GM23248 (cell line): ENCODE results near the gene STRA6. TPM values are rescaled to one million over a fixed set of nuclear protein-coding genes. Genes with fewer than 3 reads are reported as not detected.

Experiments
- DNase-seq: peaks from one replicate; pipeline ENCODE4 v3.0.0-alpha.2; 2015
- H2AFZ ChIP-seq: fragments of 200-600 bp; sonication (generic); 2 replicates; pipeline ENCODE4 v1.6.1; 2016; ENCODE audit warnings: antibody characterized with exemption
- H3F3A ChIP-seq: fragments of 200-600 bp; sonication (generic); 2 replicates; pipeline ENCODE4 v1.6.1; 2016; ENCODE audit warnings: mild to moderate bottlenecking, antibody characterized with exemption, mixed run types; ENCODE audit not compliant: insufficient read depth
- H3K27ac ChIP-seq: fragments of 200-600 bp; sonication (generic); 2 replicates; pipeline ENCODE4 v1.5.1; 2016; ENCODE audit warnings: mild to moderate bottlenecking
- H3K27me3 ChIP-seq: fragments of 200-600 bp; sonication (generic); replicated peaks from 2 replicates; pipeline ENCODE4 v1.6.1; 2016; ENCODE audit warnings: mild to moderate bottlenecking; ENCODE audit not compliant: insufficient read depth
- H3K36me3 ChIP-seq: fragments of 200-600 bp; sonication (generic); 2 replicates; pipeline ENCODE4 v1.6.1; 2016; ENCODE audit warnings: low read depth, mild to moderate bottlenecking
- H3K4me1 ChIP-seq: fragments of 200-600 bp; sonication (generic); 2 replicates; pipeline ENCODE4 v1.6.1; 2016; ENCODE audit warnings: mild to moderate bottlenecking; ENCODE audit not compliant: insufficient read depth
- H3K4me2 ChIP-seq: fragments of 200-600 bp; sonication (generic); one replicate; pipeline ENCODE4 v1.6.1; 2016; ENCODE audit warnings: mild to moderate bottlenecking; ENCODE audit not compliant: unreplicated experiment
- H3K4me3 ChIP-seq: fragments of 200-600 bp; sonication (generic); 2 replicates; pipeline ENCODE4 v1.5.1; 2016; ENCODE audit warnings: mild to moderate bottlenecking
- H3K79me2 ChIP-seq: fragments of 200-600 bp; sonication (generic); 2 replicates; pipeline ENCODE4 v1.6.1; 2016; ENCODE audit warnings: mild to moderate bottlenecking; ENCODE audit not compliant: insufficient read depth
- H3K9ac ChIP-seq: fragments of 200-600 bp; sonication (generic); 2 replicates; pipeline ENCODE4 v1.6.1; 2016; ENCODE audit warnings: mild to moderate bottlenecking
- H3K9me2 ChIP-seq: fragments of 200-600 bp; sonication (generic); 2 replicates; pipeline ENCODE4 v1.6.1; 2016; ENCODE audit warnings: mixed run types, mild to moderate bottlenecking, moderate library complexity; ENCODE audit not compliant: insufficient read depth
- H3K9me3 ChIP-seq: fragments of 200-600 bp; sonication (generic); one replicate; pipeline ENCODE4 v1.6.1; 2017; ENCODE audit warnings: low read depth
- H4K20me1 ChIP-seq: fragments of 200-600 bp; sonication (generic); 2 replicates; pipeline ENCODE4 v1.6.0; 2016; ENCODE audit not compliant: insufficient read depth
- EZH2 ChIP-seq: fragments of 200-600 bp; sonication (generic); IDR thresholded peaks from 2 replicates; pipeline ENCODE4 v1.6.1; 2018; ENCODE audit warnings: antibody characterized with exemption, mild to moderate bottlenecking; ENCODE audit not compliant: insufficient read depth, poor library complexity, severe bottlenecking
- EZH2phosphoT487 ChIP-seq: fragments of 200-600 bp; sonication (generic); IDR thresholded peaks from 2 replicates; pipeline ENCODE4 v1.6.1; 2018; ENCODE audit warnings: antibody characterized with exemption, moderate library complexity, mild to moderate bottlenecking, low read depth; ENCODE audit not compliant: insufficient read depth
- WGBS, 2 experiments: methylation state at CpG; one replicate each; pipeline ENCODE4 v1.1.6; 2015 to 2017; ENCODE audit warnings: low lambda C conversion rate in 2 of 2, low coverage in 1 of 2; ENCODE audit errors: missing lambda C conversion rate in 2 of 2; 5-methylcytosine and 5-hydroxymethylcytosine counted together
- in situ Hi-C: fragments of 300-500 bp; cut with MboI; formaldehyde crosslinking; loops from 2 replicates; pipeline ENCODE4 v1.15.0; 2020
- polyA plus RNA-seq: library from polyadenylated mRNA; unstranded; fragments of >200 nt; fragmentation: Nextera tagmentation; extraction: Ambion mirVana; gene quantifications from 2 replicates; pipeline ENCODE4 v1.2.1, GENCODE V29; 2016
- total RNA-seq: library from RNA; depleted of rRNA; stranded (reverse); fragments of >200 nt; shearing (Covaris generic); gene quantifications from 2 replicates; pipeline ENCODE4 v1.2.3, GENCODE V29; 2014

Gene STRA6
- total and polyA plus RNA-seq, 2 experiments from 2014 or later: not detected

- TF ChIP-seq EZH2 (no peak), EZH2phosphoT487 (no peak)
- Histone ChIP-seq H3K9me2 (no peaks in the 10 kb centered on the region), H4K20me1 (no peaks in the 10 kb centered on the region), H3K27me3 (no peaks in the 10 kb centered on the region), H3K4me3 (peak overlapping the region; percentile 59; the same call in 1 of the 2 replicates), H3K4me1 (peaks cover 36% of the 10 kb centered on the region), H3K27ac (peak overlapping the region; percentile 59), H3K9ac (peak overlapping the region; percentile 67), H3K9me3 (no peaks in the 10 kb centered on the region), H3K79me2 (peaks cover 4% of the 10 kb centered on the region; the same call in 1 of the 2 replicates), H3K4me2 (peak overlapping the region; percentile 70), H2AFZ (peak overlapping the region; percentile 67), H3K36me3 (no peaks in the 10 kb centered on the region), H3F3A (peaks cover 17% of the 10 kb centered on the region; the same call in 1 of the 2 replicates)
- peak; percentile 81 for DNase-seq
- WGBS, 2 experiments: 31 to 32% methylated on average over 13 of the region's 13 CpGs
- in situ Hi-C loops: no loop called here
Measured at GRCh38 chr15:74172701-74173379, 29.7 kb downstream of the STRA6 start.

- no peaks in the 10 kb centered on the region for H3K27me3 ChIP-seq
- in situ Hi-C loops: no loop called here
- no peak overlapping the region for H3K27ac ChIP-seq
- no peaks in the 10 kb centered on the region for H3K9me2 ChIP-seq
- 62 to 82% methylated on average over 1 of the region's 1 CpG for WGBS, 2 experiments
- peaks cover 28% of the 10 kb centered on the region for H3K4me1 ChIP-seq
- H3K9ac ChIP-seq: no peak overlapping the region
- peaks cover 4% of the 10 kb centered on the region; the same call in 1 of the 2 replicates for H3K79me2 ChIP-seq
- H2AFZ ChIP-seq: peak overlapping the region; percentile 67; the same call in 1 of the 2 replicates
- no peaks in the 10 kb centered on the region for H3K36me3 ChIP-seq
- TF ChIP-seq EZH2: no peak
- H3K4me2 ChIP-seq: no peak overlapping the region
- no peak for DNase-seq
- peaks cover 10% of the 10 kb centered on the region; the same call in 1 of the 2 replicates for H3F3A ChIP-seq
- H3K9me3 ChIP-seq: no peaks in the 10 kb centered on the region
- no peak overlapping the region for H3K4me3 ChIP-seq
- H4K20me1 ChIP-seq: no peaks in the 10 kb centered on the region
Measured at GRCh38 chr15:74171965-74172541, 30.5 kb downstream of the STRA6 start.

GRCh38 chr15:74170875-74171578 is 31.6 kb downstream of the STRA6 start:
- H3K9me2 ChIP-seq: no peaks in the 10 kb centered on the region
- no peaks in the 10 kb centered on the region for H4K20me1 ChIP-seq
- peaks cover 4% of the 10 kb centered on the region; the same call in 1 of the 2 replicates for H3K79me2 ChIP-seq
- H3K36me3 ChIP-seq: no peaks in the 10 kb centered on the region
- no peak overlapping the region for H2AFZ ChIP-seq
- TF ChIP-seq EZH2: no peak
- TF ChIP-seq EZH2phosphoT487: no peak
- H3F3A ChIP-seq: 0 out of 2 replicates have a peak, but pooled peaks cover 4% of the 10 kb centered on the region
- no peak overlapping the region for H3K4me2 ChIP-seq
- no peak overlapping the region for H3K9ac ChIP-seq
- H3K4me3 ChIP-seq: no peak overlapping the region
- no peaks in the 10 kb centered on the region for H3K9me3 ChIP-seq
- 96 to 97% methylated on average over 7 of the region's 7 CpGs for WGBS, 2 experiments
- DNase-seq: no peak
- H3K27me3 ChIP-seq: no peaks in the 10 kb centered on the region
- H3K27ac ChIP-seq: no peak overlapping the region
- peaks cover 18% of the 10 kb centered on the region for H3K4me1 ChIP-seq
- in situ Hi-C loops: no loop called here

DNA sequence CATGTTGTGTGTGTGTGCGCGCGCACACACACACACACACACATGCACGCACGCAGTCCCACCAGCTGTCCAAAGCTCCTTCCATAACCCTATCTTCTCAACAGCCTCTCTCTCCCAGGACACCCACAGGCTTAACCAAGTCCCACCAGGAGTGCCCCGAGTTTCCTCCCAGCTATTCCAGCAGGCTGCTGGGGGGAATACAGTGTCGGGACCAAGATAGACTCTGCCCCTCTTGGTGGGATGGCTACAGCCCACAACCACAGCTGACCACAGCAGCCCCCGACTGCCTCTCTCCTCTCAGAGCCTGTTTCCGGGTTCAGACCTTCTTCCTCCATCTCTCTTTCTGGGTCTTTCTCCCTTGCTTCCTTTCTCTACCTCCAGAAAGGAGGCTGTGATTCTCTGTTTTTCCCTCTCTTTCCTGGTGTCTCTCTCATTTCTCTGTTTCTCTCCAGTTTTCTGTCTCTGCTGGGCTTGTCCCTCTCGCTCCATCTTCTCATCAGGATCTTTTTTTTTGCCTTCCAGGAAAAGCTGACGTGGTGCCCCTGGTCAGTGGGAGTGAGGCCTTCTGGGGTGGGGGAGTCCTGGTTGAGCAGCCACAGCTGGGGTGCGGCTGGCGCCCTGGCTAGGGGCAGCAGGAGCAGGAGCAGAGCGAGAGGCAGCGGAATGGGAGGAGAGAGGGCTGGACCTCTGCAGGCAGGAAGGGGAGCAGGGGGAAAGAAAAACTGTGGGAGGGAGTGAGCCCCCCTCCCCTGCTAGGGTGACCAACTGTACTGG is 32.3 kb downstream of the STRA6 start:
- Histone ChIP-seq H3K9me2 (no peaks in the 10 kb centered on the region), H3K4me1 (peaks cover 18% of the 10 kb centered on the region), H4K20me1 (no peaks in the 10 kb centered on the region), H3K79me2 (peaks cover 4% of the 10 kb centered on the region; the same call in 1 of the 2 replicates), H3K4me3 (no peak overlapping the region), H3K27ac (no peak overlapping the region), H3K9me3 (no peaks in the 10 kb centered on the region), H3K9ac (no peak overlapping the region), H2AFZ (no peak overlapping the region), H3K27me3 (no peaks in the 10 kb centered on the region), H3K4me2 (no peak overlapping the region), H3F3A (0 out of 2 replicates have a peak, but pooled peaks cover 4% of the 10 kb centered on the region), H3K36me3 (no peaks in the 10 kb centered on the region)
- TF ChIP-seq EZH2phosphoT487 (no peak), EZH2 (no peak)
- in situ Hi-C loops: no loop called here
- 87 to 90% methylated on average over 15 of the region's 15 CpGs for WGBS, 2 experiments
- DNase-seq: no peak
